Suprapubic skin (tissue), 4 donors: ENCODE data around the gene BPIFB4. TPM values are rescaled to one million over a fixed set of nuclear protein-coding genes. Genes with fewer than 3 reads are reported as not detected.

Source experiments
- DNase-seq, 2 donors: peaks; one replicate each; pipeline ENCODE4 v3.0.0-alpha.2; 2019; ENCODE audit warnings: low spot score in 2 of 2
- H3K27ac ChIP-seq: fragments of 200-600 bp; sonication (generic); one replicate; pipeline ENCODE4 v1.5.1; 2019
- H3K27me3 ChIP-seq: fragments of 200-600 bp; sonication (generic); one replicate; pipeline ENCODE4 v1.5.1; 2019
- H3K36me3 ChIP-seq: fragments of 200-600 bp; sonication (generic); one replicate; pipeline ENCODE4 v1.5.1; 2019
- H3K4me1 ChIP-seq: fragments of 200-600 bp; sonication (generic); one replicate; pipeline ENCODE4 v1.5.1; 2019
- H3K4me3 ChIP-seq: fragments of 200-600 bp; sonication (generic); one replicate; pipeline ENCODE4 v1.5.1; 2019; ENCODE audit warnings: mild to moderate bottlenecking
- H3K9me3 ChIP-seq: fragments of 200-600 bp; sonication (generic); one replicate; pipeline ENCODE4 v1.5.1; 2019
- EP300 ChIP-seq: sonication (generic); formaldehyde crosslinking; IDR thresholded peaks from one replicate; pipeline ENCODE4 v1.6.1; 2017; ENCODE audit warnings: antibody characterized with exemption
- POLR2A ChIP-seq, 2 donors: fragments of 450-650 bp; IDR thresholded peaks; one replicate each; pipeline ENCODE4 v1.6.1; 2017; ENCODE audit warnings: antibody characterized with exemption in 2 of 2, mild to moderate bottlenecking in 2 of 2, moderate library complexity in 2 of 2
- POLR2AphosphoS5 ChIP-seq, 3 donors: sonication (generic); formaldehyde crosslinking; IDR thresholded peaks; one replicate each; pipeline ENCODE4 v1.6.1; 2017; ENCODE audit warnings: antibody characterized with exemption in 3 of 3
- WGBS: methylation state at CpG from one replicate; pipeline ENCODE4 v1.1.5; 2018; 5-methylcytosine and 5-hydroxymethylcytosine counted together
- total RNA-seq, 4 donors: library from RNA; depleted of rRNA; stranded (reverse); fragments of >200 nt; gene quantifications; one replicate each; pipeline ENCODE4 v1.1.0, GENCODE V29; 2016
- TF ChIP-seq, protein P1 (sequence below), 2 donors: fragments of 200-600 bp in 1 of 2; fragments of 450-650 bp in 1 of 2; sonication (generic) in 1 of 2; IDR thresholded peaks; one replicate each; pipeline ENCODE4 v1.5.1; 2016 to 2019; ENCODE audit warnings: antibody characterized with exemption in 2 of 2, mild to moderate bottlenecking in 1 of 2, moderate library complexity in 1 of 2

BPIFB4 gene
- total RNA-seq, 4 donors from 2014 or later: not detected

DNA sequence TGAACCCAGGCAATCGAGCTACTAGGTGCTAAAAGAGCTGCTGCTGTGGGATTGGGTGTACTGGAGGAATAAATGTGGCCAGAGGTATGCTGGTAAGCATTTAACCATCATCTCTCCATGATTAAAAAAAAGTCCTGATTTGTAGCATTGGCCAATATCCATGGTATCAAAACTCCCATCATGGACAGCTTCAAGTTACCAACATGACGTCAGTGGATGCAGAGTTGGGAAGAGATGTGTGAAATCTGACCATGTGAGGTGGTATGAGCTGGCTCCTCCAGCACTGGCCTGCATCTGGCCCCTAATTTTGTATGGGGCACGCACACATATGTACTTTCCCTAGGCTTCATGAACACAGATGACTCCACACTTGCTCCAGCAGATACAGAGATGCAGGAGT is 11.7 kb downstream of the BPIFB4 start:
- H3K36me3 ChIP-seq: no peaks in the 10 kb centered on the region
- no peak overlapping the region for H3K27ac ChIP-seq
- peaks cover 7% of the 10 kb centered on the region for H3K27me3 ChIP-seq
- TF ChIP-seq, protein P1, sequence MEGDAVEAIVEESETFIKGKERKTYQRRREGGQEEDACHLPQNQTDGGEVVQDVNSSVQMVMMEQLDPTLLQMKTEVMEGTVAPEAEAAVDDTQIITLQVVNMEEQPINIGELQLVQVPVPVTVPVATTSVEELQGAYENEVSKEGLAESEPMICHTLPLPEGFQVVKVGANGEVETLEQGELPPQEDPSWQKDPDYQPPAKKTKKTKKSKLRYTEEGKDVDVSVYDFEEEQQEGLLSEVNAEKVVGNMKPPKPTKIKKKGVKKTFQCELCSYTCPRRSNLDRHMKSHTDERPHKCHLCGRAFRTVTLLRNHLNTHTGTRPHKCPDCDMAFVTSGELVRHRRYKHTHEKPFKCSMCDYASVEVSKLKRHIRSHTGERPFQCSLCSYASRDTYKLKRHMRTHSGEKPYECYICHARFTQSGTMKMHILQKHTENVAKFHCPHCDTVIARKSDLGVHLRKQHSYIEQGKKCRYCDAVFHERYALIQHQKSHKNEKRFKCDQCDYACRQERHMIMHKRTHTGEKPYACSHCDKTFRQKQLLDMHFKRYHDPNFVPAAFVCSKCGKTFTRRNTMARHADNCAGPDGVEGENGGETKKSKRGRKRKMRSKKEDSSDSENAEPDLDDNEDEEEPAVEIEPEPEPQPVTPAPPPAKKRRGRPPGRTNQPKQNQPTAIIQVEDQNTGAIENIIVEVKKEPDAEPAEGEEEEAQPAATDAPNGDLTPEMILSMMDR (IDR thresholded peaks at IDR 0.05): no peak
- H3K4me3 ChIP-seq: no peak overlapping the region
- no peak for DNase-seq
- no peaks in the 10 kb centered on the region for H3K9me3 ChIP-seq
- 64% methylated on average over 3 of the region's 3 CpGs for WGBS
- no peaks in the 10 kb centered on the region for H3K4me1 ChIP-seq

DNA sequence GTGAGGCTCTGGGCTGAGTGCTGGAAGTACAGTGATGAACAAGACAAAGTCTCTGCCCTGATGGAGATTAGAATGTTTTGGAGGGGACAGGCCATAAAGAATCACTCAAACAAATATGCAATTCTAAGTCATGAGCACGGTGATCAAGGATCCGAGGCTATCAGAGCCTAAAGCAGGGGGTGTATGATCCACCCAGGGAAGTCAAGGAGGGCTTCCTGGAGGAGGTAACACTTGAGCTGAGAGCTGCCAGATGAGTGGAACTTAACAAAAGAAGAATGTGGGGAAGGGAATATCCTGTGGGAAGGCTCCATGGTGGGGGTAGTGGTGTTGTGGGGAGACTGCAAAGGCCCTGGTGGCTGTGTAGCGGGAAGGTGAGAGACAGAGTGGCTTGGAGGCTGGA is 12.2 kb downstream of the BPIFB4 start:
- Histone ChIP-seq H3K36me3 (no peaks in the 10 kb centered on the region), H3K27ac (no peak overlapping the region), H3K9me3 (no peaks in the 10 kb centered on the region), H3K4me3 (no peak overlapping the region), H3K4me1 (no peaks in the 10 kb centered on the region), H3K27me3 (peaks cover 7% of the 10 kb centered on the region)
- 86% methylated on average over 3 of the region's 3 CpGs for WGBS
- DNase-seq: no peak
- TF ChIP-seq POLR2AphosphoS5 (IDR thresholded peaks at IDR 0.05) (no peak), POLR2A (IDR thresholded peaks at IDR 0.05) (no peak), EP300 (no peak)
- TF ChIP-seq, protein P1 (IDR thresholded peaks at IDR 0.05): no peak

DNA sequence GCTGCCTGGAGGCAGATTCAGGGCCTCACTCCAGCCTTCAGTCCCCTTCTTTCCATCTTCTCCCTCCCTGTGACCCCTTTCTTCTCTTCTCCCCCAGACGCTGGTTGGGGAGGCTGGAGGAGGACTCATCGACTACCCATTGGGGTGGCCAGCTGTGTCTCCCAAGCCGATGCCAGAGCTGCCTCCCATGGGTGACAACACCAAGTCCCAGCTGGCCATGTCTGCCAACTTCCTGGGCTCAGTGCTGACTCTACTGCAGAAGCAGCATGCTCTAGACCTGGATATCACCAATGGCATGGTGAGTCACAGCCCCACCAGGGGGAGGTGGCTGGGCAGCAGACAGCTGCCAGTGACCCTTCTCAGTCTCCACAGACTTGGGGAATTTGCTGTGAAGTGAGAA is 12.9 kb downstream of the BPIFB4 start:
- 72% methylated on average over 3 of the region's 3 CpGs for WGBS
- H3K36me3 ChIP-seq: no peaks in the 10 kb centered on the region

DNA sequence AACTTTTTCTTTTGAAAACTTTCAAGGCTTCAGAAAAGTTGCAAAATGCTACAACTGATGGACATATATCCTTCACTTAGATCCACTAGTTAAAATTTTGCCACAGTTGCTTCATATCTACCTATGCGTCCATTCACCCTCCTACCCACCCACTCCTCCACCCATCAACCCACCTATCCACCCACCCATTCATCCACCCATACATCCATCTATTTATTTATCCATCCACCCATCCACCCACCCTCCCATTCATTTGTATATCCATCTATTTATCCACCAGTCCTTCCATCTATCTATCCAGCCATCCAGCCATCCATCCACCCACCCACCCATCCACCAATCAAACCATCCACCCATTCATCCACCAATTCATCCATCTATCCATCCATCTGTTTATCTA is 13.6 kb downstream of the BPIFB4 start:
- H3K4me3 ChIP-seq: no peak overlapping the region
- no peak for DNase-seq
- no peaks in the 10 kb centered on the region for H3K36me3 ChIP-seq
- H3K4me1 ChIP-seq: no peaks in the 10 kb centered on the region
- H3K27me3 ChIP-seq: peaks cover 7% of the 10 kb centered on the region
- TF ChIP-seq POLR2AphosphoS5 (IDR thresholded peaks at IDR 0.05) (no peak), POLR2A (IDR thresholded peaks at IDR 0.05) (no peak), EP300 (no peak)
- TF ChIP-seq, protein P1 (IDR thresholded peaks at IDR 0.05): no peak
- WGBS: 79% methylated on average over 1 of the region's 1 CpG
- H3K27ac ChIP-seq: no peak overlapping the region
- no peaks in the 10 kb centered on the region for H3K9me3 ChIP-seq

More for the DNA sequence above, 12.9 kb downstream of the BPIFB4 start:
- Histone ChIP-seq H3K4me3 (no peak overlapping the region), H3K27me3 (peaks cover 7% of the 10 kb centered on the region), H3K4me1 (no peaks in the 10 kb centered on the region), H3K9me3 (no peaks in the 10 kb centered on the region), H3K27ac (no peak overlapping the region)
- TF ChIP-seq, protein P1 (IDR thresholded peaks at IDR 0.05): no peak
- no peak for TF ChIP-seq POLR2A (IDR thresholded peaks at IDR 0.05)
- no peak for TF ChIP-seq EP300
- no peak for TF ChIP-seq POLR2AphosphoS5 (IDR thresholded peaks at IDR 0.05)
- no peak for DNase-seq

DNA sequence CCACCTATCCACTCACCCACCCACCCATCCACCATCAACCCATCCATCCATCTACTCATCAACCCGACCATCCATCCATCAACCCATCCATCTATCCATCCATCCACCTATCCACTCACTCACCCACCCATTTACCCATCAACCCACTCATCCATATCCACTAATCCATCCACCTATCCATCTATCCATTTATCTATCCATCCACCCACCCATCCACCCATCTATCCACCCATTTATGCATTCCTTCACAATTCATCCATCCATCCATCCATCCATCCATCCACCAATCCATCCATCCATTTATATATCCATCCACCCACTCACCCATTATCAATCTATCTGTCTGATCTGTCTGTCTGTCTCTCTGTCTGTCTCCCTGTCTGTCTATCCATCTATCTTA is 14.1 kb downstream of the BPIFB4 start:
- DNase-seq: no peak
- Histone ChIP-seq H3K36me3 (no peaks in the 10 kb centered on the region), H3K27ac (no peak overlapping the region), H3K4me1 (no peaks in the 10 kb centered on the region), H3K4me3 (no peak overlapping the region), H3K9me3 (no peaks in the 10 kb centered on the region), H3K27me3 (peaks cover 7% of the 10 kb centered on the region)
- 43% methylated on average over 1 of the region's 1 CpG for WGBS
- TF ChIP-seq EP300: no peak

DNA sequence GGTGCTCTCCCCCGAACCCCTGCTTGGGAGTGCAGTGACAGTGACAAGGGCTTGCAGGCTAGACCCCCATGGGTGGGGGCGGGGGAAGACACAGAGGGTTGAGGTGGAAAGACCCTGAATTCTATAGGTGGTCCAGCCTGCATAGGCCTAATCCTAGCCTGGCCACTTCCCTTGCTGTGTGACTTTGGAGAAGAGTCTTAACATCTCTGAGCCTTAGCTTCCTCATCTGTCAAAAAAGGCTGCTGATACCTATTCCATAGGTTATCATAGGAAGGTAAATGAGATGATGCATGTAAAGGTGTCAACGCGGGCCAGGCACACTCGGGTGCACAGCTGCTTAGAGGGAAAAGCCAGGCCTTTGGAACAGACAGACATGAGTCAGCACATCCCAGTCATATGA is 15.8 kb downstream of the BPIFB4 start:
- WGBS: 65% methylated on average over 4 of the region's 5 CpGs
- no peaks in the 10 kb centered on the region for H3K9me3 ChIP-seq

More for the DNA sequence above, 15.8 kb downstream of the BPIFB4 start:
- H3K4me1 ChIP-seq: no peaks in the 10 kb centered on the region
- TF ChIP-seq POLR2AphosphoS5 (IDR thresholded peaks at IDR 0.05): no peak
- TF ChIP-seq, protein P1 (IDR thresholded peaks at IDR 0.05): no peak
- TF ChIP-seq POLR2A (IDR thresholded peaks at IDR 0.05): no peak
- no peak for TF ChIP-seq EP300
- no peak overlapping the region for H3K4me3 ChIP-seq
- peaks cover 7% of the 10 kb centered on the region for H3K27me3 ChIP-seq
- H3K27ac ChIP-seq: no peak overlapping the region
- no peak for DNase-seq
- H3K36me3 ChIP-seq: no peaks in the 10 kb centered on the region
